Activated CD4-positive, alpha-beta T cell treated with anti-CD3 and anti-CD28 coated beads, Interleukin-2, amount 50 U/mL, for 16 hours (primary cell): Measurements from ENCODE around the gene KHDC4.
A peak's percentile ranks its signal among the peaks of the same experiment; 100 is the strongest.
"Not testable (repeated sequence)": the region's sequence is repeated elsewhere in the genome, so short reads cannot be mapped to it uniquely, and the experiment has no call there.

Source experiments
- DNase-seq: peaks from one replicate; pipeline ENCODE4 v3.0.0-alpha.2; 2020

KHDC4 gene

GRCh38 chr1:155897746-155898145 is 36.5 kb downstream of the KHDC4 start:
- DNase-seq, result no peak

GRCh38 chr1:155896476-155896875 is 37.7 kb downstream of the KHDC4 start:
- DNase-seq, result not testable (repeated sequence)

- not testable (repeated sequence) for DNase-seq
Measured at GRCh38 chr1:155895617-155896016, 38.6 kb downstream of the KHDC4 start.

GRCh38 chr1:155893389-155894142 is 40.6 kb downstream of the KHDC4 start:
- peak; percentile 46 for DNase-seq

GRCh38 chr1:155892796-155893195 is 41.4 kb downstream of the KHDC4 start:
- no peak for DNase-seq

GRCh38 chr1:155890251-155890650 is 44.0 kb downstream of the KHDC4 start:
- no peak for DNase-seq

GRCh38 chr1:155889566-155889965 is 44.6 kb downstream of the KHDC4 start:
- DNase-seq, result no peak

GRCh38 chr1:155888481-155888880 is 45.7 kb downstream of the KHDC4 start:
- no peak for DNase-seq

- no peak for DNase-seq
Measured at GRCh38 chr1:155884982-155885381, 49.2 kb downstream of the KHDC4 start.

GRCh38 chr1:155884031-155884960 is 49.9 kb downstream of the KHDC4 start:
- no peak for DNase-seq

GRCh38 chr1:155882766-155883165 is 51.4 kb downstream of the KHDC4 start:
- no peak for DNase-seq

- DNase-seq, result no peak
Measured at GRCh38 chr1:155882235-155882634, 52.0 kb downstream of the KHDC4 start.

- no peak for DNase-seq
Measured at GRCh38 chr1:155880950-155881349, 53.3 kb downstream of the KHDC4 start.

- DNase-seq, result no peak
Measured at GRCh38 chr1:155880251-155880650, 54.0 kb downstream of the KHDC4 start.

- no peak for DNase-seq
Measured at GRCh38 chr1:155877945-155878344, 56.3 kb downstream of the KHDC4 start.

- DNase-seq, result no peak
Measured at GRCh38 chr1:155873860-155874259, 60.4 kb downstream of the KHDC4 start.

- DNase-seq, result no peak
Measured at GRCh38 chr1:155872527-155872926, 61.7 kb downstream of the KHDC4 start.

- DNase-seq, result no peak
Measured at GRCh38 chr1:155871390-155871789, 62.8 kb downstream of the KHDC4 start.

- no peak for DNase-seq
Measured at GRCh38 chr1:155867766-155868165, 66.4 kb downstream of the KHDC4 start.

GRCh38 chr1:155864393-155864792 is 69.8 kb downstream of the KHDC4 start:
- no peak for DNase-seq
